CD4-positive, alpha-beta T cell treated with Interleukin-2 at 100 ng/mL for 4 hours (primary cell): ENCODE data around the gene SPON1.
"Not testable (repeated sequence)": the region's sequence is repeated elsewhere in the genome, so short reads cannot be mapped to it uniquely, and the experiment has no call there.

Experiments used
- DNase-seq: peaks from one replicate; pipeline ENCODE4 v3.0.0-alpha.2; 2020; ENCODE audit warnings: low spot score

Gene SPON1

GRCh38 chr11:13962562-13963168 is at the start of gene SPON1:
Gene SPON1, plus strand, starts transcription at chr11:13962723. Its CDS starts 182 bp downstream, at chr11:13962905.
- DNase-seq, result peak; percentile 8

GRCh38 chr11:13917264-13917663 is 45.3 kb upstream of the SPON1 start:
- DNase-seq, result no peak

GRCh38 chr11:13917904-13918303 is 44.6 kb upstream of the SPON1 start:
- DNase-seq, result no peak

- no peak for DNase-seq
Measured at GRCh38 chr11:13920756-13921155, 41.8 kb upstream of the SPON1 start.

- no peak for DNase-seq
Measured at GRCh38 chr11:13921545-13921944, 41.0 kb upstream of the SPON1 start.

- no peak for DNase-seq
Measured at GRCh38 chr11:13923182-13923581, 39.3 kb upstream of the SPON1 start.

GRCh38 chr11:13923716-13924650 is 38.5 kb upstream of the SPON1 start:
- peak; percentile 52 for DNase-seq

- no peak for DNase-seq
Measured at GRCh38 chr11:13924801-13925327, 37.7 kb upstream of the SPON1 start.

- DNase-seq, result not testable (repeated sequence)
Measured at GRCh38 chr11:13926366-13926765, 36.2 kb upstream of the SPON1 start.

GRCh38 chr11:13926981-13927380 is 35.5 kb upstream of the SPON1 start:
- no peak for DNase-seq

GRCh38 chr11:13927481-13927880 is 35.0 kb upstream of the SPON1 start:
- DNase-seq, result no peak

- no peak for DNase-seq
Measured at GRCh38 chr11:13928566-13929251, 33.8 kb upstream of the SPON1 start.

- DNase-seq, result no peak
Measured at GRCh38 chr11:13929395-13929891, 33.1 kb upstream of the SPON1 start.

- DNase-seq, result no peak
Measured at GRCh38 chr11:13931356-13931755, 31.2 kb upstream of the SPON1 start.

- DNase-seq, result not testable (repeated sequence)
Measured at GRCh38 chr11:13937154-13937553, 25.4 kb upstream of the SPON1 start.

- peak; percentile 29 for DNase-seq
Measured at GRCh38 chr11:13938829-13939228, 23.7 kb upstream of the SPON1 start.

GRCh38 chr11:13939961-13940906 is 22.3 kb upstream of the SPON1 start:
- peak; percentile 30 for DNase-seq

- no peak for DNase-seq
Measured at GRCh38 chr11:13940907-13941256, 21.6 kb upstream of the SPON1 start.

GRCh38 chr11:13941775-13942174 is 20.7 kb upstream of the SPON1 start:
- no peak for DNase-seq

GRCh38 chr11:13942378-13942777 is 20.1 kb upstream of the SPON1 start:
- no peak for DNase-seq

GRCh38 chr11:13942971-13943381 is 19.5 kb upstream of the SPON1 start:
- DNase-seq, result no peak
